Loucy (cell line): ENCODE measurements around the gene ITGB6.
A peak's percentile ranks its signal among the peaks of the same experiment; 100 is the strongest.

Source experiments
- H2AFZ ChIP-seq: fragments of 200-600 bp; sonication (generic); 2 replicates; pipeline ENCODE4 v1.6.0; 2016; ENCODE audit warnings: antibody characterized with exemption, mild to moderate bottlenecking, low read length, moderate library complexity
- H3F3A ChIP-seq: fragments of 200-600 bp; 2 replicates; pipeline ENCODE4 v1.6.0; 2016; ENCODE audit warnings: antibody characterized with exemption, low read depth, mild to moderate bottlenecking
- H3K27me3 ChIP-seq: fragments of 200-600 bp; sonication (generic); 2 replicates; pipeline ENCODE4 v1.6.1; 2014; ENCODE audit warnings: low read length, mild to moderate bottlenecking; ENCODE audit not compliant: insufficient read depth, poor library complexity, severe bottlenecking
- H3K36me3 ChIP-seq: fragments of 200-600 bp; sonication (generic); 2 replicates; pipeline ENCODE4 v1.6.1; 2016; ENCODE audit warnings: low read length; ENCODE audit not compliant: insufficient read depth
- H3K4me1 ChIP-seq: fragments of 200-600 bp; sonication (generic); 2 replicates; pipeline ENCODE4 v1.5.1; 2014; ENCODE audit warnings: low read length, mild to moderate bottlenecking; ENCODE audit not compliant: insufficient read depth, poor library complexity, severe bottlenecking
- H3K4me2 ChIP-seq: fragments of 200-600 bp; sonication (generic); 2 replicates; pipeline ENCODE4 v1.6.0; 2014; ENCODE audit warnings: antibody characterized with exemption, low read length, low read depth, mild to moderate bottlenecking; ENCODE audit not compliant: poor library complexity, severe bottlenecking
- H3K4me3 ChIP-seq: fragments of 200-600 bp; sonication (generic); 2 replicates; pipeline ENCODE4 v1.5.1; 2014; ENCODE audit warnings: low read length, mild to moderate bottlenecking, mixed read lengths; ENCODE audit not compliant: poor library complexity, severe bottlenecking
- H3K79me2 ChIP-seq: fragments of 200-600 bp; sonication (generic); 2 replicates; pipeline ENCODE4 v1.6.1; 2014; ENCODE audit warnings: low read length; ENCODE audit not compliant: insufficient read depth
- H3K9ac ChIP-seq: fragments of 200-600 bp; sonication (generic); 2 replicates; pipeline ENCODE4 v1.6.0; 2014; ENCODE audit warnings: mild to moderate bottlenecking, low read depth, low read length, moderate library complexity; ENCODE audit not compliant: poor library complexity, severe bottlenecking
- H3K9me2 ChIP-seq: fragments of 200-600 bp; sonication (generic); replicated peaks from 2 replicates; pipeline ENCODE4 v1.6.1; 2016; ENCODE audit warnings: low read depth, low read length, mixed read lengths
- H3K9me3 ChIP-seq: fragments of 200-600 bp; sonication (generic); 2 replicates; pipeline ENCODE4 v1.6.1; 2014; ENCODE audit warnings: mild to moderate bottlenecking, antibody characterized with exemption, low read length, low read depth; ENCODE audit not compliant: insufficient read depth
- H4K20me1 ChIP-seq: fragments of 200-600 bp; sonication (generic); 2 replicates; pipeline ENCODE4 v1.6.0; 2014; ENCODE audit warnings: antibody characterized with exemption, low read length, mild to moderate bottlenecking; ENCODE audit not compliant: insufficient read depth, poor library complexity, severe bottlenecking
- EZH2phosphoT487 ChIP-seq: fragments of 200-600 bp; IDR thresholded peaks from 2 replicates; pipeline ENCODE4 v1.6.1; 2018; ENCODE audit warnings: antibody characterized with exemption, mild to moderate bottlenecking, moderate library complexity, borderline replicate concordance
- TF ChIP-seq, protein P1 (sequence below): fragments of 200-600 bp; sonication (generic); conservative IDR thresholded peaks from 2 replicates; pipeline ENCODE4 v1.5.1; 2014; ENCODE audit warnings: mild to moderate bottlenecking, antibody characterized with exemption, low read length

ITGB6 gene

DNA sequence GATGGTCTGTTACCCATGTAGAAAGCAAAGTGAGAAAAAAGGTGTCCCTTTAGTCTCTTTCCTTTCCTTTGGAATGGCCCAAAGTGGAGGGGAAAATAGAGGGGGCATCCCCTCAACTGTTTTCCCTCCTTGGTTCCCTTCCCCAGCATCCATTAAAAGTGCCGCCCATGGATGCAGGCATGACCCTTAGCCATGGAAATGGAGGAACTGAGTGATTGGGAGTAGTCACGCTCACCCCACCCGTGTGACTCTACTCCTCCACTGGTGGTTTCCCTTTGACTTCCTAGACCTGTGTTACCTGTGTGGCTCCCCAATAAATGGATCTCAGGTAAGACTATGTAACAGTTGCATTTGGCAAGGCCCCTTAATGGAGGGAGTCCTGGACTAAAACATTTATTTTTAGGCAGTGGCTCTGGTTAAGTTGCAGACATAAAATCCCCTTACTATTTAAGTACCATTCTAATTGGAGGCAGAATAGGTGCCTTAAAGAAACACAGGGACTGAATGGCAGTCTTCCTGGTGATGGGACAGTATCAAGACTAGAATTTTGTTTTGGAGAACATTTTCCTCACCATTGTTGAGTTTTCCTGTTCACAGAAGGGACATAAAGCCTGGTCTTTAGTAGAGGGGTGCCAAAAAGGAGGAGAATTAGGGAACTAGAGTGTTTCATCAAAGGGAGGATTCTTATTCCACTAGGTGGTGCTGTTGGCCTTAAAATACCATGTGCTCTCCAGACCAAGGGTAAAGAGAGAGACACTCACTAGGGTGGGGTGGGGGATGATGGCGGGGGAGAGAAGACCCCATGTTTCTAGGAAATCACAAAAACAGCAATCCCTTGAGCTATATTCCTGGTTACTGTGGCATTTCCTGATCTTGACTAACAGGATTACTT is 112.0 kb downstream of the ITGB6 start:
- Histone ChIP-seq H2AFZ (no peak overlapping the region), H3K9me2 (no peaks in the 10 kb centered on the region), H4K20me1 (no peaks in the 10 kb centered on the region), H3K4me2 (no peak overlapping the region), H3K27me3 (no peaks in the 10 kb centered on the region), H3K4me3 (no peak overlapping the region), H3K36me3 (no peaks in the 10 kb centered on the region), H3K79me2 (no peaks in the 10 kb centered on the region), H3K9me3 (peaks cover 38% of the 10 kb centered on the region), H3K4me1 (no peaks in the 10 kb centered on the region), H3F3A (no peaks in the 10 kb centered on the region), H3K9ac (no peak overlapping the region)
- TF ChIP-seq EZH2phosphoT487: no peak
- TF ChIP-seq, protein P1, sequence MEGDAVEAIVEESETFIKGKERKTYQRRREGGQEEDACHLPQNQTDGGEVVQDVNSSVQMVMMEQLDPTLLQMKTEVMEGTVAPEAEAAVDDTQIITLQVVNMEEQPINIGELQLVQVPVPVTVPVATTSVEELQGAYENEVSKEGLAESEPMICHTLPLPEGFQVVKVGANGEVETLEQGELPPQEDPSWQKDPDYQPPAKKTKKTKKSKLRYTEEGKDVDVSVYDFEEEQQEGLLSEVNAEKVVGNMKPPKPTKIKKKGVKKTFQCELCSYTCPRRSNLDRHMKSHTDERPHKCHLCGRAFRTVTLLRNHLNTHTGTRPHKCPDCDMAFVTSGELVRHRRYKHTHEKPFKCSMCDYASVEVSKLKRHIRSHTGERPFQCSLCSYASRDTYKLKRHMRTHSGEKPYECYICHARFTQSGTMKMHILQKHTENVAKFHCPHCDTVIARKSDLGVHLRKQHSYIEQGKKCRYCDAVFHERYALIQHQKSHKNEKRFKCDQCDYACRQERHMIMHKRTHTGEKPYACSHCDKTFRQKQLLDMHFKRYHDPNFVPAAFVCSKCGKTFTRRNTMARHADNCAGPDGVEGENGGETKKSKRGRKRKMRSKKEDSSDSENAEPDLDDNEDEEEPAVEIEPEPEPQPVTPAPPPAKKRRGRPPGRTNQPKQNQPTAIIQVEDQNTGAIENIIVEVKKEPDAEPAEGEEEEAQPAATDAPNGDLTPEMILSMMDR: peak; percentile 51

DNA sequence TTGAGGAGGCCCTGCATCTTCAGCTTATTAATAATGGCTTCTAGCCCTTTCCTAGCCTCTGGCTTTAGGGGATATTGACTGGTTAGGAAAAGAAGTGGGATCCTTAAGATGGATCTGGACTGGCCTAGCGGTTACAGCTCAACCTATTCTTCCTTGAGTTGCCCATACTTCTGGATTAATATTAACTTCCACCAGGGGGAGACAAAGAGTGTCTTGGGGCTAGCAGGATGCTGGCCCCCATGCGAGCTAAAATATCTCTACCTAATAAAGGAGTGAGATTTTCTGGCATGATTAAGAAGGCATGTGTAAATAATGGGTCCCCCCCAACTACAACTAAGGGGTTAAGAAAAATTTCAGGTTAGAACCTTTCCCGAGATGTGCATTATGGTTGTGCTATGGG is 114.4 kb downstream of the ITGB6 start:
- H3F3A ChIP-seq: no peaks in the 10 kb centered on the region
- no peak for TF ChIP-seq EZH2phosphoT487
- TF ChIP-seq, protein P1: peak; percentile 41
- H4K20me1 ChIP-seq: no peaks in the 10 kb centered on the region
- no peaks in the 10 kb centered on the region for H3K36me3 ChIP-seq
- no peak overlapping the region for H2AFZ ChIP-seq
- H3K9me2 ChIP-seq: no peaks in the 10 kb centered on the region
- H3K27me3 ChIP-seq: no peaks in the 10 kb centered on the region
- no peaks in the 10 kb centered on the region for H3K4me1 ChIP-seq
- H3K4me2 ChIP-seq: no peak overlapping the region
- no peaks in the 10 kb centered on the region for H3K79me2 ChIP-seq
- no peak overlapping the region for H3K9ac ChIP-seq
- H3K4me3 ChIP-seq: no peak overlapping the region
- peaks cover 33% of the 10 kb centered on the region for H3K9me3 ChIP-seq

DNA sequence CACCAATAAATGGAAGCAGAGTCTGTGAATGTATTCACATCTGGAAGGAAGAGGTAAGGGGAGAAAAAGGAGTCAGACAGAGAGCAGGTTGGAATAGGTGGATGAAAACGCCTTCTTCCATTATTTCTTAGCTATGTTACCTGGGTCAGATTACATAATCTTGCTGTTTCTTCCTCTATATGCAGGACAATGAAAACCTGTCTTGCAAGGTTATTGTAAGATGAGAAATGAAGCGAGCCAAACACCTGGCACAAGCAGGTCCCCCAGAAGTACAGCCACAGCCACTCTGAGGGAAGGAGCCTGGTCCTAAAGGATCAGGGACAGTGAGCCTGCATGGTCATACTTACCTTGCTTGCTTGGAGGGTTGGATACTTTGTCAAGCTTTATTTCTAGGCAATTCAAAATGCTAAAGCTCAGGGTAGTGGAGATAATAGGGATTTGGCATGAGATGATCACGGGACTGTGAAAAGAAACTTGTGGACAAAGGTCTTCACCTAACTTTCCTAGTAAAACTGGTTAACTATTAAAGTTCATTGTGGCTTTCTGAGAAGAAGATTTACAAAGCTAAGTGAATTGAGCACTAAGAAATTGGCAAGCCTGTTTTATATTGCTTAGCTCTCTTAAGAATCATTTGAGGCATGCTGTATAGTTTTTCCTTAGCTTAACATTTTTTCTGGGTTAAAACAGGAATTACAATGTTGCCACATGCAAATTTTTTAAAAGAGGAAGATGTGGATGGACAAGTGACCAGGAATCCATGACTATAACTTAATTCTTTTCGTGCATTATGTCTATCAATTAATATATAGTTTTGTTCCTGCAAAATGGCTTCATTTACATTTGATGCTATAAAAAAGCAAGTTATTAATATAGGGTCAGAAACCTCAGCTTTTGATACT is 121.9 kb downstream of the ITGB6 start:
- Histone ChIP-seq H3K9ac (no peak overlapping the region), H3F3A (peaks cover 9% of the 10 kb centered on the region)
- no peak for TF ChIP-seq EZH2phosphoT487
- TF ChIP-seq, protein P1: no peak

More for the DNA sequence above, 121.9 kb downstream of the ITGB6 start:
- H2AFZ ChIP-seq: no peak overlapping the region
- H3K9me3 ChIP-seq: no peaks in the 10 kb centered on the region; the same call in 1 of the 2 replicates
- H3K27me3 ChIP-seq: no peaks in the 10 kb centered on the region
- H3K36me3 ChIP-seq: no peaks in the 10 kb centered on the region
- no peak overlapping the region for H3K4me2 ChIP-seq
- H3K79me2 ChIP-seq: no peaks in the 10 kb centered on the region
- H3K4me1 ChIP-seq: peaks cover 29% of the 10 kb centered on the region
- H4K20me1 ChIP-seq: no peaks in the 10 kb centered on the region
- no peak overlapping the region for H3K4me3 ChIP-seq
- no peaks in the 10 kb centered on the region for H3K9me2 ChIP-seq
